Suppressor macrophage treated with lipopolysaccharide for 4 hours (primary cell): ENCODE measurements around the gene EGF.

ENCODE experiments used
- DNase-seq: peaks from one replicate; pipeline ENCODE4 v3.0.0-alpha.2; 2020

Gene EGF

DNA sequence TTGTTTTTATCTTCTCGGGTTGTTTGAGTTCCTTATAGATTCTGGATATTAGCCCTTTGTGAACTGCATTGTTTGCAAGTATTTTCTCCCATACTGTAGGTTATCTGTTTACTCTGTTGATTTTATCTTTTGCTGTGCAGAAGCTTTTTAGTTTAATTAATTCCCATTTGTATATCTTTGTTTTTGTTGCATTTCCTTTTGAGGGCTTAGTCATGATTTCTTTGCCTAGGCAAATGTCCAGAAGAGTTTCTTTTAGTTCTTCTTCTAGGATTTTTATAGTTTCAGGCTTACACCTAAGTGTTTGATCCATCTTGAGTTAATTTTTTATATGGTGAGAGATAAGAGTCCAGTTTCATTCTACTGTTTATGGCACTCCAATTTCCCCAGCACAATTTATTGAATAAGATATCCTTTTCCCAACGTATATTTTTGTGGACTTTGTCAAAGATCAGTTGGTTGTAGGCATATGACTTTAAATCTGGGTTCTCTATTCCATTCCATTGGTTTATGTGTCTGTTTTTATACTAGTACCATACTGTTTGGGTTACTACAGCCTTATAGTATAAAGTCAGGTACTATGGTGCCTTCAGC, 54.3 kb downstream of the EGF start:
- no peak for DNase-seq

DNA sequence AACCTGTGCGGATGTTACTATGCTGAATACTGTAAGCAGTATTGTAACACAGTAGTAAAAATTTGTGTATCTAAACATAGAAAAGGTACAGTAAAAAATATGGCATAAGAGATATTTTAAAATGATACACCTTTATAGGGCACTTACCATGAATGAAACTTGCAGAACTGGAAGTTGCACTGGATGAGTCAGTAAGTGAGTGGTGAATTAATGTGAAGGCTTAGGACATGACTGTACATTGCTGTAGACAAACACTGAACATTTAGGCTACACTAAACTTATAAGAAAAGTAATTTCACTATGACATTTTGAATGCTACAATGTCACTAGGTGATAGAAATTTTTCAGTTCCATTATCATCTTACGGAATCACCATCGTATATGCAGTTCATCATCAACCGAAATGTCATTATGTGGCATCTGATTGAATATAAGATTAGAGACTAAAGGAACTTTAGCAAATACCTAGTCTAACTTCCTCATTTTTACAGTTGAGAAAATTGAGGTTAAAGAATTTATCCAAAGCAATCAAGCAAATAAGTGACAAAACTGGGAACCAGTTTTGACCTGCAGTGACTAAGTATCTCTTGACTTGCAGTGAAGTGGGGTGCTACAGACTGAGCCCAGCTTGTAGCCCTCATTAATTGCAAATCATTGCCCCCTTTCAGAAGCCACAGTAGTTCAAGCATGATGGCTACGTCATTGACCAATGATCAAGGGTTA, 55.3 kb downstream of the EGF start:
- peak; percentile 13 for DNase-seq

DNA sequence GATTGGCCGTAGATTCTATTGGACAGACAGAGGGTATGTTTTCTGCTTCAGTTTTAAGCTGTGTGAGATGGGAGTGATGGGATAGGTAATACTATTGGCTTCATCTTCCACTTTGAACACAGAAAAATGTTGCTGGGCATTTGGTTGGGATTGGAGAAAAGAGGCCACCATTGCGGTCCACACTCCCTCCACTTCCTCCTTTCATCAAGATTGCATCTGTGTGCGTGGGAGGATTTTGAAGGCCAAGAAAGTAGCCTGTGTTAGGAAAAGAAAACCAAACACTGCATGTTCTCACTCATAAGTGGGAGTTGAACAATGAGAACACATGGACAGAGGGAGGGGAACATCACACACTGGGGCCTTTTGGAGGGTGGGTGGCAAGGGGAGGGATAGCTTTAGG, 56.4 kb downstream of the EGF start:
- peak; percentile 61 for DNase-seq

DNA sequence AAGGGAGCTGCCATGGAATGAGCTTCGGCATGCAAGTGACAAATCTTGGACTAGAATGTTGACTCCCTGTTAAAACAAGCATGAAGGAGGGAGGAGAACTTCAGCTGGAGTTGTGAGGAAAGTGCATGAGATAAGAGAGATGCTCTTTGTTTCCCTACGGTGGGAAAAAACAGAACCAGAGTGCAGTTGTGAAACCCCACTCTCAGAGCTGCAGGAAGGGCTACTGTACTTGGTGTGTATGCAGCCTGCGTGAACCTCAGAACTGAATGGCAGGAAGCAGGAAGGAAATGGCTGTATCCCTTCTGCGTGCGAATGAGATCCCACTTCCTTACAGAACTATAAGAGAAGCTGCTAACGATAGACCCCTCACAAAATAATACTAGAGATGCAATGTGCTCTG, 57.2 kb downstream of the EGF start:
- peak; percentile 39 for DNase-seq

DNA sequence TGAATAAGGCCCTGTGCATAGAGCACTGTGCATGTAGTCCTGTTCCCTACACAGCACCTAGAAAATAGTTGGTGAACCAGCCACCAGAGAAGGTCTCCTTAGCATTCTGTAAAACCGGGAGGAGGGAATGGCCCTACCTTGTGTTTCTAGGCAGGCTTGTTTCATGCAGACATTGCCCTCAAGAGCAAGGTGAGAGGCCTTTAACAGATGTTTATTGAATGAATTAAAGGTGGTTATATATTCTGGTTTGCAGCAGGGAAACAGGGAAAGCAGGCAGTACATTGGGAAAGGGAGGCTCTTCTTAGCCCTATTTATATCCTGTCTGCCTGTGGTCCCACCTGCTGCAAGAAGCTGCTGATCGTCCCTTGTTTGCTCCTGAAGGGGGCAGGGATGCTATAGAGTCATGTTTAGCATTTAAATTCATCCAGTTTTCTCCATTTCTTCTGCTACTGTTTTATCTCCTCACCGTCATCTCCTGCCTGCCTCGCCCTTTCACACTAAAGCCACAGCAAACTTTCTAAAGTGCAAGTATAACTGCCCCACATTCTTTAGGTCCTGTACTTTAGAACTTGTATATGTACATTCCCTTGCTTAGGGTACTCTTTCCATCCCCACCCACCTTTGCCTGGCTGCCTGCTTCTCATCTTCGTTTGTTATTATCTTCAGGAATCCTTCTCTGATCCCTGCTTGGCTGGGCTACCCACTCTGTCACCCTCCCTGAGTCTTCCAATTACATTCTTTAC, 60.3 kb downstream of the EGF start:
- DNase-seq, result no peak

DNA sequence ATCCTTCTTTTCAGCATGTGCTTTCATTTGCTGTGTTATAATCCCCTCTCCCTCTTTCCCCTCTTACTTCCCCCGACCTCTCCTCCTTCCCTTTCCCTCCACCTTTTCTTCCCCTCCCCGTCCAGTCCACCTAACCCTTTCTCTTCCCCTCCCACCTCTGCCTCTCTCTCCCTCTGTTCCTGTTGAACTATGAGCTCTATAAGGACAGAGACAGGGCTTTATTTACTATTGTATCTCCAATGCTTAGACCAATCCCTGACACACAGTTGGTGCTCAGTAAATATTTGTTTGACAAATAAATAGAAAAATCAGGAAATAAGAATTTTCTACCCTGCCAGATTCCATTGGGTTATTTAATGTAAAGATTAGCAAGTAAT, 60.8 kb downstream of the EGF start:
- no peak for DNase-seq

DNA sequence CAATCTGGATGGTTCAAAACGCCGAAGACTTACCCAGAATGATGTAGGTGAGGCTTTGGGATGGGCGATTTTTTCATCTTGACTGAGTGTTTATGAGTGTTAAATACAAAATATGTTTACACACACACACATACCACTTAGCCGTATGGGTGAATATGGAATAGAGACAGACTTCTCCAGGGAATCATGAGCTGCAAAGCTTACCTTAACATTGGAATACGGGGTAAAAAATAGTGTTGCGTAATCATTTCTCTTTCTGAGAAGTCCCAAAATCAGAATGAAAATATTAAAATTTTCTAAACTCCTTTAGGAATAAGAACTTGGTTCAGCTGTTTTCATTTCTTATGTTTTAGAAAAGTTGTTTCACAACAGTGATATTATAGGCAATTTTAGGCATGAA, 63.5 kb downstream of the EGF start:
- no peak for DNase-seq

DNA sequence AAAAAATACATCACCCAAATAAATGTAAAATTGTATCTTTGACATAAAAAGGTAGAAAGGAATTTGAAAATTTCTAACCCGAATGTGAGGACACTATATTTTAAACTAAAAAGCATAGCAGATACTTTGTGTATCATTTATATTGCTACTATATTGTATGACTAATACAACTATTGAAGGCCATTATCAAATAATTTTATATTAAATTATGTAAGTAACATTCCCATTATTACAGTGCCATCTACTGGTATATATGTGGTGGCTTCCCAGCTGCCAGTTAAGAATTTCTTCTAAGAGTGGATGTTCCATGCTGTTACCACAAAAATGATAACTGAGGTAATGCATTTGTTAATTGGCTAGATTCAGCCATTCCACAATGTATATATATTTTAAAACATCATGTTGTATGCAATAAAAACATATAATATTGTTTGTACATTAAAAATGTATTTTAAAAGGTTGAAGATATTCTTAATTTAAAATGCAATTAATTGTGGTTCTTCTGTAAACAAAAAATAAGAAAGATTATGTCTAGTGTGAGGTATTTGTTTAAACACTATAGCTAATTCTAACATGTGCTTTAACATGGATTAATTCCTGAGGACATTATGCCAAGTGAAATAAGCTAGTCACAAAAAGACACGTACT, 65.3 kb downstream of the EGF start:
- peak; percentile 50 for DNase-seq

DNA sequence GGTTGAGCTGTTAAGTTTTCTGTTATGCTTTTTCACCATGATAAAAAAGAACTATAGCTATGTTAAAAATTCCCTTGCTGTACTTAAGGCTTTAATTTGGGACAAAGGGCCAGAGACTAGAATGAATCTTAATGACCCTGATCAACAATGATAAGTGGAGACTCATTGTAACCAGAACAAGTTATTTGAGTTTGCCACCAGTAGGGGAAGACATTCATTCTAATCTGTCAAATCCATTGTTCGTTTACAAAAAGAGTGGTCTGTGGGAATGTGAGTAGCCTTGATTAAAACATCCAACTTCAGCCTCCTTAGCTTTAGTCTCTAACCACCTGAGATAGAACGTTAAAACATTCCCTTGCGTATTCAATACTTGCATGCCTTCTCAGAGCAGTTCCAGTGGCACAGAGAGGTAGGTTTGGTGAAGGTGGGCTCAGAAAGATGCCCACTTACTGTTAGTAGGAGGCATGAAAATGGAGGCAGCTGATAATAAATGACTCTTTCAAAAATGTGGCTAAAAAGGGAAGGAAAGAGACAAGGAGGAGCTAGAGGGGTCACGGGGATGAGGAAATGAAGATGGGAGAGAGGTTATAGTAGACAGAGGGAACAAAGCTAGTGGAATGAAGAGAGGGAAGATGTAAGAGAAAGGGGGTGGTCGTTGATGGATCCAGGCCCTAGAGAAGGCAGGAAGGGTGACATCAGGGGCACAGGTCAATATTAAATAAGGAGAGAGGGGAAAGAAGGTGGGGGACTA, 66.2 kb downstream of the EGF start:
- peak; percentile 18 for DNase-seq

DNA sequence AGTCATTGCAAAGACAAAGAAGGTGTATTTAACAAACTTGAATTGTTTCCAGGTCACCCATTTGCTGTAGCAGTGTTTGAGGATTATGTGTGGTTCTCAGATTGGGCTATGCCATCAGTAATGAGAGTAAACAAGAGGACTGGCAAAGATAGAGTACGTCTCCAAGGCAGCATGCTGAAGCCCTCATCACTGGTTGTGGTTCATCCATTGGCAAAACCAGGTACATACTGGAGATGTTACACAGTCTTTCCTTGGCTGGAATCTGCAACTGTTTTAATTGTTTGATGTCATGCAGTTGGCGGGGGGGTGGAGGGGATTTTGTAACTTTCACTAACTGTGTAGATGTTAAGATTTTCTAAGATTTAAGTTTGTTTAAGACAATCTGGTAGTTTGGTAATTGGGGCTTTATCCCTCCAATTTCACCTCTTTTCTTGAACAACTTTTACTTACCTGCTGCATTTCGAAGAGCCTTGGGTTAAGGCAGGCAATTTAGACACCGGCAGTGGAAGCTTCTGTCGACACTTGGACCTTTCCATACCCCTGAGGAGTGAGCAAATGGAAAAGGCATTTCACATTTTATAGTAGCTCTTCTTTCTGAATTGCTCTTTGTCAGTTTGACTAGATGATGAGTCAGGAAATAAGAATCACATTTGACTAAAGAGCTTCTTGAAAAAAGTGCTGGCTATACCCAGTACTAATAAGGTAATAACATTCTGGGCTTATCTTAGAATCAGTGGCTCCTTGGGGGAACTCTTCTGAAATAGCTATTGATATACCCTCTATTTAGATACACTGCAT, 67.4 kb downstream of the EGF start:
- no peak for DNase-seq

DNA sequence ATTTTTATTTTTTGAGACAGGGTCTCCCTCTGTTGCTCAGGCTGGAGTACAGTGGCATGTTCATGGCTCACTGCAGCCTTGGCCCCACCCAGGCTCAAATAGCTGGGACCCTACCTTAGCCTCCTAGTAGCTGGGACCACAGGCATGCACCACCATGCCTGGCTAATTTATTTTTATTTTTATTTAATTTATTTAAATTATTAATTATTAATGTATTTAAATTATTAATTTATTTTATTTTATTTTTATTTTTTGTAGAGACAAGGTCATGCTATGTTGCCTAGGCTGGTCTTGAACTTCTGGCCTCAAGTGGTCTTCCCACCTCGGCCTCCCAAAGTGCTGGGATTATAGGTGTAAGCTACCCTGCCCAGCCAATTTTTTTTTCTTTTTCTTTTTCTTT, 69.3 kb downstream of the EGF start:
- DNase-seq, result no peak

DNA sequence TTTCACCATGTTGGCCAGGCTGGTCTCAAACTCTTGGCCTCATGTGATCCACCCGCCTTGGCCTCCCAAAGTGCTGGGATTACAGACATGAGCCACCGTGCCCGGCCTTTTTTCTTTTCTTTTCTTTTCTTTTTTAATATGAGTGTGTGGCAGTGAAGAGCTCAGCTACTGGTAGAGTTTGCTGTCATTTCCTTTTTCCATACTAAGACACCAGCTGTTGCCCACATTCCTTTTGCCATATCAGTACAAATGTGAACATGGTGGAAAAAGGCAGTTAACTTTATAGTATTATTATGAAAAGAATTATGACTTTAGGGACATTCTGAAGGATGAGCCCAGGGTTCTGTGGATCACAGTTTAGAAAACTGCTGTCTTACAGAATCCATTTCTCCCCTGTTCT, 69.8 kb downstream of the EGF start:
- no peak for DNase-seq

DNA sequence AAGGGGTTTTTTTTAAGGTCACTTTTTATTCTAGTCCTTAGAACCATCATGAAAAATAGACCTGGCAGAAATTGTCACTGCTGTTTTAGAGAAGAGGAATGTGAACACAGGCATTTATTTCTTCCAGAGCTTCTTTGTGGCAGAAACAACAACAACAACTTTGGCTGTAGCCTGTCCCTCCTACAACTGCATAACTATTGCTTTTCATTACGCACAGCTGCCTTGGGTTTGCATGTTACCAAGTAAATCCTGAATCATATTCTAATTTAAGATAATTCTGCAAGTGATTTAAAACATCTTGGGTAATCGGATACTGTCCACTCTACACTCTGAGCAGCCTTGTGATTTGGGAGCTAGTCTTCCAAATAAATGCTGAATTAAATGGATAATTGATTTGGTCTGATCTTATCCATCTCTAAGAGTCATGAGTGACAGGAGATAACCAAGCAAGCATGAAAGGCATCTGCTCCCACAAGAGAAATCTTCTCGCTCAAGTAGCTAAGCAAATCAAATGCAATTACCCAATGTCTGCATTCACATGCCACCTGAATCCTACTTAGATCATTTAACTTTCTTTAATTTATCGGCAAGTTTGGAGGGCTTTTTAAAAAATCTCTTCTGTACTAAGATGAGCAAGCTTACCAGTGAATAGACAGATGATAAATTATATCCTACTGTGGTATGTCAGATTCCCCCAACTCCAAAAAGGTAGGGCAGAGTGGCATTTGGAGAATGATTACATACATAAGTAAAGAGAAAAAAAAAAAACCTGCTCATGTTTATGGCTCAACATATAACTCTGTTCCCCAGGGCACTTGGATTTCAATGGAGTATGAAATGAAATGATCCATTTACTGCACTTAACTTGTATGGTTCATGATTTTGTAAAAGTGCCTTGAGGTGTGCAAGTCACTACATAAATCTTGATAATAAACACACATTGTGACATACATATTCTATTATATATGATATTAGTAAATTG, 73.6 kb downstream of the EGF start:
- DNase-seq, result no peak

DNA sequence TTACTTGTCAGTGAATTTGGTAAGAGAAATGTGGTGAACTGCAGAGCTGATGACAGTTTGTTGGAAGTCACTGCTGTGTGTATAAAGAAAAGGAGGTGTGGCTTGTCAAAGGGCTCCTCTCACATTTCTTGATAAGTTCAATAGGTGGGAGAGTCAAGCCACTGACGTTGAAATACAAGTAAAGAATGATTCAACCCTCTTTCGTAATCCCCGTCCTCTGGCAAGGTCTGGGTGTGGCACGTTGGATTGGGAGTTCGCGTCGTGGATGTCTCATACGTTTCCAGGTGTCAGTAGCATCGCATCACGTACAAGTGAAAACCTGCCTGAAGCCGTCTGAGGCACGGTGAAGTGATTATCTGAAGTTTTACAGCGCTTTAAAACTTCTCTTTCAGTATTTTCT, 76.4 kb downstream of the EGF start:
- no peak for DNase-seq

DNA sequence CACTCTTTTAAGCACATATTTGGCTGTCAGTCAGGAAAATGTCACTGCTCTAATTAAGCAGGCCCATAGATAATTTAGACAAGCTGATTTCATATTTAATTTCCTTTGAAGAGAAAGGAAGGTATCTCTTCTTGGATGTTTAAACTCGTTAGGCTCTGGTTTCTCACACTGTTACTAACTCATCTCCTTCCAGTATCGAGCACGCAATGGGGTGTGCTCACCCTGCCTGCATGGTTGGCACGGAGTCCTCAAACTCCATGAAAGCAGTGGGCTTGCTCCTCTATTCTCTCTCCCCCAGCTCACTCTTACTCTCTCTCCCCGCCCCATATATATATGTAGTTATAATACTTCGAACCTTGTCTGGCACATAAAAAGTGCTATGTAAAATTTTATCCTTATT, 76.9 kb downstream of the EGF start:
- no peak for DNase-seq

DNA sequence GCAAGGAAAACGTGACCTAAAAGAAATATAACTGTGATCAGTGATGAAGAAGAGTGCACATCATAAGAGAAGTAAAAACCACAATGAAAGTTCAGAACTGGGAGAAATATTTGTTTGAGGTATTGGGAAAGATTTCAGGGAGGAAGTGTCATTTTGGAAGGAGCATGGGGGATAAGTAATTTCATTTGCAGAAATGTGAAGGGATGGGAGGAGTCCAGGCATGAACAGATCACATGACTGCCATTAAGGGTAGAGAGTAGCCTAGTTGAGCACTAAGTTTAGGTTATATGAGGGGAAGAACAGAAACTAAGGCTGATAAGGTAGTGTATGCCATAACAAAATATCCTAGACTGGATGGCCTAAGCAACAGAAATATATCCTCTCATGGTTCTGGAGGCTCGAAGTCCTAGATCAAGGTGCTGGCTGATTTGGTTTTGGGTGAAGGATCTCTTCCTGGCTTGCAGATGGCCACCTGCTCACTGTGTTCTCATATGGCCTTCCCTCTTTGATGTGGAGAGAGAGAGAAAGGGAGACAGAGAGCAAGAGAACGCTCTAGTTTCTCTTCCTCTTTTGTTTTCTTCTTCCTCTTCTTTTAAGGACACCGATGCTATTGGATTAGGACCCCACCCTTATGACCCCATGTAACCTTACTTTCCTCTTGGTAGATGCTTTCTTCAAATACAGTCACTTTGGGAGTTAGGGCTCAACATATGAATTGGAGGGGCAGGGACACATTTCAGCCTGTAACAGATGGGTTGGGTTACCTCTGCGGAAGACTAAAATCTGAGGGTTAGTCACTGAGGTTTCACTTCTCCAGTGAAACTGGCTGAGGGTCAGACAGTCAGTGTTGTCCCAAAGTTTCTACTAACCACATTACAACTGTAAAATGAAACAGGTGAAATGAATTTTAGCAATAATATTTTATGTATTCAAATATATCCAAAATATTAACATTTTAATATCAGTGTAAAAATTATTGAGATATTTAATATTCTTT, 77.9 kb downstream of the EGF start:
- peak; percentile 71 for DNase-seq

DNA sequence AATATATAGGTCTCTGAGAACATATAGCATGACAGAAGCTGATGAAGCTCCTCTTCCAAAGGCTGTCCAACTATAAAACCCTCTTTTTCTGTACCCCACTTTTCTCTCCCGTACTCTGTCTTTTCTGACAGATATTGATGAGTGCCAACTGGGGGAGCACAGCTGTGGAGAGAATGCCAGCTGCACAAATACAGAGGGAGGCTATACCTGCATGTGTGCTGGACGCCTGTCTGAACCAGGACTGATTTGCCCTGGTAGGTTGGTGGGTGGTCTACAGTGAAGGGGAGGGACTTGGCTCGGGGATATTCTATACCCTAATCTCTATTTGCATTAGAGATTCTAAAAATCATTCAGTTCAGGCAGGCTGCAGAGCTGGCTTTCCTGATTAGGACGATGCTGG, 80.4 kb downstream of the EGF start:
- DNase-seq, result no peak

DNA sequence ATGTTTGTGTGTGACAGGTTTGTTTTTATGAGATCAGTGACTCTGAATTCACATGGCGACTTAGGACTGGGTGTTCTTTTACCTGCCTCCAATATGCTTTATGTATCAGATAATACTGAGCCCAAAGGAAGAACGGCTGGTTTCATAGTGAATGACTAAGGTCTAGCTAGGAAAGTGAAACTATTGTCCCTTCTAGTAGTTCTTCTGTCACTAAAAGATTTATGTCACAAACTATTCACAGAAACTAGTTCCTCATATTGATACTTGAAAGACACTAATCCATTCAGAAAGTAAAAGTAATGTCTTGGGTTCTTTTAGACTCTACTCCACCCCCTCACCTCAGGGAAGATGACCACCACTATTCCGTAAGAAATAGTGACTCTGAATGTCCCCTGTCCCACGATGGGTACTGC, 81.7 kb downstream of the EGF start:
- peak; percentile 71 for DNase-seq

DNA sequence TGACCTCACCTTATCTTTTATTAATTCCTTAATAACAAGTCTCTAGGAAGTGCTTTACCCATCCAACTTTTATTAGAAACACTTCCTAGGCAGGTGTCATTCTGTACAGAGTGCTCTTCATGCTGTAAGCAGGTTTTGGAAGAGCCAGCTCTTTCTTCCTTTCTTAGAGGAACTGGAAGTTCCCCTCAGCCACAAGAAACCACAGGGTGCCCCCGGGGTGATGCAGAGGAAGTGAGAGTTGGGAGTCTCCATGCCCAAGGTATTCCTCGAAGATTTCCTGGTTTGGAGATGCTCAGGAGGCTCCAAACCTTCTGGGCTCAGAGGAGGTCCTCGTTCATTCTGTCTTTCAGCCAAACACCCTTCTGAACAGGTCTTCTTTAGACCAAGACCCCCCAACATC, 83.8 kb downstream of the EGF start:
- peak; percentile 65 for DNase-seq
